Stimulated activated CD8-positive, alpha-beta memory T cell treated with anti-CD3 and anti-CD28 coated beads, Interleukin-7, amount 100 ng/mL, for 48 hours (primary cell): Measurements from ENCODE around the gene CEP20.

Experiments
- DNase-seq, 2 donors: peaks; one replicate each; pipeline ENCODE4 v3.0.0-alpha.2; 2020; ENCODE audit warnings: low read depth in 1 of 2; ENCODE audit errors: extremely low read depth in 1 of 2

Gene CEP20

DNA sequence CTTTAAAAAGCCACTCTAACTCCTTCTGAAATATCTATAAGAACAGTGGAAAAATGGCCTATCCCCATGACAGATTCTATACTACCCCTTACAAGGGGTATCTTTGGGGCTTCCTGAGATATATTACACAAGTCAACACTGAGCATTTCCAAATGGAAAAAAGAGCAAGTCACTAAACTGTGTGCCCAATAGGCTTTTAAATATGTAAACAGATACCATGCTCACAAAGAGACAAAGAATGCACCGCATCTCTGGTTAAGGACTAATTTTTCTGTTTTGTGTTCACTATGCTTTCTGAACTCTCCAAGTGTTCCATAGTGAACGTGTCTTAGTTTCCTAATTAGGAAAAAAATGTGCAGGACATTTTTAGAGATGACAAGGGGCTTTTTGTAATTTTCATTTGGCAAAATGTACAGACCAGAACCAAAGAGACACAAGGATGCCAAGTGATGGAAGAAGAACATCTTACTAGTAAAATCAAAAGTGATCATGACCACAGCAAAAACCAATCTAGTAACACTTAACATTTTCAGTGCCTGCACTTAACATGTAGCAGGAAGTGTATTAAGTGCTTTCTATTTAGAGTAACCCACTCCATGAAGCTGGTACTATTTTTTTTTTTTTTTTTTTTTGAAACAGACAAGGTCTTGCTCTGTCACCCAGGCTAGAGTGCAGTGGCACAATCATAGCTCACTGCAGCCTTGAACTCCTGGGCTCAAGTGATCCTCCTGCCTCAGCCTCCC lies 53.1 kb downstream of the CEP20 start:
- no peak for DNase-seq

DNA sequence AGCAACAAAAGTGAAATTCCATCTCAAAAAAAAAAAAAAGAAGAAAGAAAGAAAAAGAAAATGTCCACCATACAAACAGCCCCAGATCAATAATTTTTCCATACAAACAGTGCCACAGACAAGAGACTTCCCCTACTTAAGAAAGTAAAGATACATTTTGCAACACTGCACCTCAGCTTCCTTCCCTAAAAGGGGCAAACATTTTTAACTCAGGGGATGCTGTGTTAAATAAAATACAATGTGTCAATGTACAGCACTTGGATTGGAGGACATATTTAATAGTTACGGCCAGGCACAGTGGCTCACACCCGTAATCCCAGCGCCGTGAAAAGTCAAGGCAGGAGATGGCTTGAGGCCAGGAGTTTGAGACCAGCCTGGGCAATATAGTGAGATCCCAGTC lies 53.9 kb downstream of the CEP20 start:
- DNase-seq, result no peak

DNA sequence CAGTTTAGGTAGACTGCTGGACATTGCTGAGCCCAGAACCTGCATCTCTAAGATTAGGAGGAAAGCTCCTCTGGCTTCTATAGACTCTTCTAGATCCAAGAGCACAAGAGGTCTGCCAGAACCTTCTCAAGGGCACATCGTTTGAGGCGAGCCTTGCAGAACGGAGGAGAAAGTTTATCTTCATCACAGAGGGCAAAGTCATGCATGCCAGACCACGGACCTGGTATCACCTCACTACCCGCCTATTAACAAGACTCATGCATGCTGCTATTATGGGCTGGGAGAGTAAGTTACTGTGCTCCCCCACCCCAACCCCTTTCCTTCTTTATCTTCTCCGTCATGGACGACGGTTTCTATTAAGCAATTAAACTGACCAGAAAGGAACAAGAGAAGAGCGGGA lies 54.9 kb downstream of the CEP20 start:
- no peak for DNase-seq

DNA sequence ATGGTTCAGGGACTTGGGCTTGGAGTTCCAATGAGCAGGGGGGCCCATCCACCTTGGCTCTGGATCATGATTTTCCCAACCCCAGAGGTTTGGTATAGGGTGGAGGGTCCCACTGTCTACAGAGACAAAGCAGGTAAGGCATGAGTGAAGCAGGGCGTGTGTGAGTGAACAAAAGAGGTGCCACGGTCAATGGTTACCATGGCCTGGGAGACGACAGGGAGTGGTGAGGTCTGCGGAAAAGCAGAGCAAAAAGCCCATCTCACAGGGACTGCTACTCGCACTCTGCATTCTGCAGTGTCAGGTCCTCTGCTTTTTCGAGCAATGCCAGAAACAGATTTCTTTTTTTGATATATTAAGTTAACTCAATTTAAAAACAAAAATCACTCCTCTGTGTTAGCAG lies 56.2 kb downstream of the CEP20 start:
- no peak for DNase-seq

DNA sequence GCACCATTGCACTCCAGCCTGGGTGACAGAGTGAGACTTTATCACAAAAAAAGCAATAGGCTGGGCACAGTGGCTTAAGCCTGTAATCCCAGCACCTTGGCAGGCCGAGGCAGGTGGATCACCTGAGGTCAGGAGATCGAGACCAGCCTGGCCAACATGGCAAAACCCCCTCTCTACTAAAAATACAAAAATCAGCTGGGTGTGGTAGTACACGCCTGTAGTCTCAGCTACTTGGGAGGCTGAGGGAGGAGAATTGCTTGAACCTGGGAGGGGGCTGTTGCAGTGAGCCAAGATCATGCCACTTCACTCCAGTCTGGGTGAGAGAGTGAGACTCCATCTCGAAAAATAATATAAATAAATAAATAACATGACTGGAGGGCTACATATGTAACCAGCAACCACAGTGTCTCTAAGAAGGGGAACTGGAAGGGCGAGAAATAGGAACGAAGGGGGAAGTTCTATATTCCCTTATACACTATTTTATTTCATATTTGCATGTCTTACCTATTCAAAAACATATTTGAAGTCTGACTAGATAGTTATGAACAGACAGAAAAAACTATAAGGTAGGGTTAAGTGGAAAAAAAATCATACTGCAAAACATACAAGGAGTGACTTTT lies 57.5 kb downstream of the CEP20 start:
- no peak for DNase-seq

DNA sequence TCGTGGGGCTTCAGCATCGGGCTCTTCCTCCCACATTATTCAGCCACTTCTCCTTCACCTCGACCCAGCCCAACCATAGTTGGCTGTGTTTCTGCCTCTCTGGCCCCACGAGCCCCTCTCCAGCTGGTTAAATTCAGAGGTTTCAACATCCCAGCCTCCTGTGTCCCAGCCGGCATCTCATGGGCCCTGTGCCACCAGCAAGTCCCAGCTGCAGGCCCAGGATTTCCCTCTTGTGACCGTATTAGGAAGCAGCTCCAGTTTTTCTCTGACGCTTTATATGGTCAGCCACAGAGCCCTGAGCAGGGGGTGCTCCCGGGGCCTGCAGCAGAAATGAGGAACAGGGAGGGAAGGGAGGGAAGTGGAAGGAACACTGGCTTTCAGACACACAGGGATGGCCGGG lies 58.9 kb downstream of the CEP20 start:
- no peak for DNase-seq

DNA sequence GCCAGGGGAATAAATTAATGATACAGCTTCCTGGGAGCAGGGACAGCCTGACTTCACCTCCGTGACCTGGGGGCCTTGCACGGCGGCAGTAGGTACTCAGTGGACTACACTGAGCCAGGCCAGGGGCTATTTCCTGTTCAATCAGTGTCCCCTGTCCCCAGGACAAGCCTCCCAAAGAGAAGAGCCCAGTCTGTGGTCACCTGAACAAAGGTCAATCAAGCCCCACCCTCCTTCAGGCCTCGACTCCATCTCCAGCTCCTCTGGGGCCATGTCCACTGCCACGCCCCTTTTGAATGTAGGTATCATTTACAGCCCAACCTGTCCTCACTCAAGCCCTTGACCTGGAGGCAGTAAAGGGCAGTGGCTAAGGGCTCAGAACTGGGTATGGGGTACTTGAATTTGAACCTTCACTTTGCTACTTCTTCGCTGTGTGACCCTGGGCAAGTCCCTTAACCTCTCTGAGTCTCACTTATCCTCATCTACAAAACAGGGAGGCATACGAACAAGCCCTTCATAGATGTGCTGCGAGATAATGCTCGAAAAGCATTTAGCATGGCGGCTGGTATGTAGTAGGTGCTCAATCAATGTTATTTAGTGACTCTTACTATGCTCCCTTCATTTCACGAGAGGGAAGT lies 60.6 kb downstream of the CEP20 start:
- no peak for DNase-seq

DNA sequence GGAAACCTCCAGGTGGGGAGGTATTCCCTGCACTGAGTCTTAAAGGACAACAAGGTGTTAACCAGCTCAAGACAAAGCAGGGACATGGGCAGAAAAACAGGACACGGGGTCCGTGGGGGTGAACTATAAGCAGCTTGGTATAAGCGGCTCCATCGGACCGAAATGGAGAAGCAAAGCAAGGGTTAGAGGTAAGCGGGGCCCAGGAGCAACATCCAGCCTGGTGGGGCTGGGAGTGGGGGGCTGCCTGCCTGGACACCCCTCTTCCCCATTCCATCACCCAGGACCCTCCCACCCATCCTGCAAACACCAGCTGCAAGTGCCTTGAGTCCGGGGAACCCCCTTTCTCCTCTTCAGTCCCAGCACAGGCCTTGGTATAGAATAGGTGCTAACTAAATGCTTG lies 61.1 kb downstream of the CEP20 start:
- no peak for DNase-seq

DNA sequence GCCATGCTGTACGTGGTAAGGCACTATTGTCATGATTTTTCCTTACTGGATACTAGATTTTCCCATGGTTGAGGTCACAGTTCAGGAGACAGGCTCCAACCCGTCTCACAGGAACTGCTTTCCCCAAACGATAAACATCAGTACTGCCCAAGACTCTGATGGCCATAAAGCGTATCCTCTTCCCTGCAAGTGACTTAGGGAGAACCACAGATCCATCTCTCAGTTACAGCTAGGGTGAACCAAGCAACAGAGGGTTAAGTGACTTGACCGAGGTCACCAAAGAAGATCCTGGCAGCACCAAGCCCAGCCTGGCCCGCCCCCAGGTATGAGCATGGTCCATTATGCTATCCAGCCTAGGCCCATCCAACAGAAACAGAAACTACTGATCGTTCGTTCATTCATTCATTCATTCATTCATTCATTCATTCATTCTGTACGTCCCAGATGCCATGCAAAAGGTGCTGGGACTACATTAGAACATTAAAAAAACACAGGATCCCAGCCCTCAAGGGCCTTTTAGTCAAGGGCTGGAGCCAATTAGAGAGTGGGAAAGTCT lies 62.6 kb downstream of the CEP20 start:
- DNase-seq, result no peak

DNA sequence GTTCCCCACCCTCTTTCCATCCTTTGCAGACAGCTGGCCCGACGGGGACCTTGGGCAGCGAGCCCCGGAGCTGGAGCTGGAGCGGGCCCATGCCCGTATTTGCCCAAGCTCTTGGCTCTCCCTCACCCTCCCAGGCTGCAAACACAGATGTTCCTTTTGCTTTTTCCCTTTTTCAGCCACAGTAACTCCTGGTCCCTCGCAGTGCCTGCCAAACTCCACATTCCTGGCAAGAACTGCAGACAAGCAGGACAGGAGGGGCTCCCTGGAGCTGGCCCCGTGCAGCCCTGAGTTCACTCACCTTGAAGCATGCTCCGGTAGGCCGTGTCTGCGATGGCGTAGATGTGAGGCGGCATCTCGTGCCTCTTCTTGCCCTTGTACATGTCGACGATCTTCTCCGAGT lies 65.4 kb downstream of the CEP20 start:
- no peak for DNase-seq

DNA sequence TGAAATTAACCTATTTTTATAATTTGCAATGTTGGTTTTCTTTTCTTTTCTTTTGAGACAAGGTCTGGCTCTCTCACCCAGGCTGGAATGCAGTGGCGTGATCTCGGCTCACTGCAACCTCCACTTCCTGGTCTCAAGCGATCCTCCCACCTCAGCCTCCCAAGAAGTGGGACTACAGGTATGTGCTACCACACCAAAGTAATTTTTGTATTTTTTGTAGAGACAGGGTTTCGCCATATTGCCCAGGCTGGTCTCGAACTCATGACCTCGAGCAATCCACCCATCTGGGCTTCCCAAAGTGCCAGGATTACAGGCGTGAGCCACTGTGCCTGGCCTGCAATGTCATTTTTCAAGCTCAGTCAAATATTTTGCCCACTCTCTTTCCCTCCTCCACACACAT lies 67.6 kb downstream of the CEP20 start:
- no peak for DNase-seq

DNA sequence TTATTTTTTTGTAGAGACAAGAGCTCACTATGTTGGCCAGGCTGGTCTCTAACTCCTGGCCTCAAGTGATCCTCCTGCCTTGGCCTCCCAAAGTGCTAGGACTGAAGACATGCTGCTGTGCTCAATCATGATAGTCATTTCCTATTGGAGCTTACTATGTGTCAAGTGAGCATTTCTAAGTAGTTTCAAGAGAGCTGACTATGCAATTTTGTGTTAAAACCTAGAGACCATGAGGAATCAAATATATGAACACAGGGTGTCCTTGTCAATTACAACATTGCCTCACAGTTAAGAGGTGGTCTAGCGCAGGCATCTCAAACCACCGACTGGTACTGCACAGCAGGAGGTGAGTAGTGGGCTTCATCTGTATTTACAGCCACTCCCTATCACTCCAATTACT lies 69.4 kb downstream of the CEP20 start:
- no peak for DNase-seq

DNA sequence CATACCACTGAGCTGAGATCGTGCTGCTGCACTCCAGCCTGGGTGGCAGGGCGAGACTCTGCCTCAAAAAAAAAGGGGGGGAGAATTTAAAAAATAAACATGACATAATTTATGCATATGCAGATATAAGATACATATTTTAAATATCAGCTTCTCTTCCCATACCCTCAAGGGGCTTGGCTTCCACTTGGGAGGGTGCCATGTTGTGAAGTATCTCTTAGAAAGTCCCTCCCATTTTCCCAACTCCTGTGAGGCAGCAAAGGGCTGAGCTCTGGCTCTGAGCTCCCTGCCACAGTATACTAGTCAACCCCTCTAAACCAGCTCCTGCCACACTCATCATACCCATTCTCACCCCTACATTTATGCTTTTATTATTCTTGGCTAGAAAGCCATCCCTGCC lies 71.0 kb downstream of the CEP20 start:
- DNase-seq, result no peak

DNA sequence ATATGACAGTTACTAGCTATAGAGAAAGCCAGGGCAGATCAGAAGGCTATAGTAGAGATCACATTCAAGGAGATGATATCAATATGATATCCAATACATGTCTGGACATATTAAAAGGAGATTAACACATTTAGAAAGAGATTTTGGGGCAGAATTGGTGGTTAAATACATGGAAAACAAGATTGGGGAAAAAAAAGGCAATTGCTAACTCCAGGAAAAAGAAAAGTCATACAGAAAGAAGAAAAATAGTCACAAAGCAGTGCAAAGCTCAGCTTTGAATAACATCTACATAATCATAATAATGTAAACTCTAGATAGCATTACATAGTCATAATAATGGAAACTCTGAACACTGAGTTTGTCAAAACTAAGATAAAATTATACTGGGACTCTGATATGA lies 72.2 kb downstream of the CEP20 start:
- DNase-seq, result no peak
